Immature natural killer cell (primary cell): ENCODE measurements around the gene DCAF17. TPM values are rescaled to one million over a fixed set of nuclear protein-coding genes. Genes with fewer than 3 reads are reported as not detected.

Experiments
- DNase-seq, 3 donors: peaks; one replicate each; pipeline ENCODE4 v3.0.0; 2022; ENCODE audit warnings: mixed read lengths in 1 of 3
- H3K27ac Mint-ChIP-seq, 6 donors: one replicate each; pipeline ENCODE4 v1.8.0; 2020; ENCODE audit warnings: mixed read lengths in 6 of 6, mild to moderate bottlenecking in 5 of 6, inconsistent platforms in 4 of 6, moderate library complexity in 3 of 6
- H3K27me3 Mint-ChIP-seq, 3 donors: one replicate each; pipeline ENCODE4 v1.8.0; 2020 to 2021; ENCODE audit warnings: low read depth in 3 of 3, mild to moderate bottlenecking in 3 of 3, mixed read lengths in 3 of 3, moderate library complexity in 3 of 3, inconsistent platforms in 1 of 3
- H3K36me3 Mint-ChIP-seq, 3 donors: one replicate each; pipeline ENCODE4 v1.8.0; 2020; ENCODE audit warnings: mixed read lengths in 3 of 3, inconsistent platforms in 2 of 3, mild to moderate bottlenecking in 2 of 3
- H3K4me1 Mint-ChIP-seq, 2 donors: one replicate each; pipeline ENCODE4 v1.8.0; 2020; ENCODE audit warnings: inconsistent platforms in 2 of 2, mild to moderate bottlenecking in 2 of 2, mixed read lengths in 2 of 2, moderate library complexity in 1 of 2
- H3K4me3 Mint-ChIP-seq, 5 donors: one replicate each; pipeline ENCODE4 v1.8.0; 2020; ENCODE audit warnings: mild to moderate bottlenecking in 5 of 5, mixed read lengths in 5 of 5, inconsistent platforms in 3 of 5, moderate library complexity in 3 of 5
- H3K9me3 Mint-ChIP-seq, 6 donors: one replicate each; pipeline ENCODE4 v1.8.0; 2020; ENCODE audit warnings: mild to moderate bottlenecking in 6 of 6, mixed read lengths in 6 of 6, inconsistent platforms in 4 of 6, moderate library complexity in 3 of 6
- polyA plus RNA-seq, 3 donors: library from polyadenylated mRNA; unstranded; fragments of 300-500 nt; fragmentation: Illumina TruSeq; gene quantifications; one replicate each; pipeline ENCODE4 v1.2.3, GENCODE V29; 2021

DCAF17 gene
- polyA plus RNA-seq, 3 donors from 2014 or later, result 12.7 to 17.8 (median 16.4) TPM

- Mint-ChIP-seq H3K36me3 (peaks cover 6 to 10% (median 6%) of the 10 kb centered on the region in 3 donors), H3K4me3 (no peak overlapping the region), H3K4me1 (peaks cover 0 to 14% of the 10 kb centered on the region in 2 donors), H3K27ac (no peak overlapping the region), H3K27me3 (peaks cover 0 to 10% (median 3%) of the 10 kb centered on the region in 3 donors), H3K9me3 (peaks cover 0 to 3% (median 0%) of the 10 kb centered on the region in 6 donors)
- no peak for DNase-seq
These were observed 97.3 kb downstream of the DCAF17 start for GRCh38 chr2:171531291-171531690.

GRCh38 chr2:171531836-171532450, 97.9 kb downstream of the DCAF17 start:
- Mint-ChIP-seq H3K4me3 (no peak overlapping the region), H3K27ac (no peak overlapping the region), H3K9me3 (peaks cover 0 to 3% (median 0%) of the 10 kb centered on the region in 6 donors), H3K4me1 (peaks cover 0 to 19% of the 10 kb centered on the region in 2 donors), H3K36me3 (peaks cover 6 to 10% (median 6%) of the 10 kb centered on the region in 3 donors), H3K27me3 (peaks cover 0 to 10% (median 3%) of the 10 kb centered on the region in 3 donors)
- no peak for DNase-seq

GRCh38 chr2:171533331-171533730, 99.3 kb downstream of the DCAF17 start:
- Mint-ChIP-seq H3K4me1 (peaks cover 0 to 25% of the 10 kb centered on the region in 2 donors), H3K27ac (no peak overlapping the region), H3K9me3 (peaks cover 0 to 3% (median 0%) of the 10 kb centered on the region in 6 donors), H3K36me3 (peaks cover 6 to 7% (median 6%) of the 10 kb centered on the region in 3 donors), H3K27me3 (peaks cover 0 to 8% (median 3%) of the 10 kb centered on the region in 3 donors), H3K4me3 (no peak overlapping the region)
- DNase-seq, result no peak

Other genes starting within 250 kb of the DCAF17 start
- gene METTL8, start 236 bp upstream of the DCAF17 start, polyA plus RNA-seq, result 10 to 100 TPM; 11.0 to 21.2 (median 11.3) TPM
- gene CYBRD1, start 88.2 kb downstream of the DCAF17 start, polyA plus RNA-seq, result 10 to 100 TPM; 17.4 to 32.1 (median 22.3) TPM